ENCODE data around the gene GABRB3. TPM values are rescaled to one million over a fixed set of nuclear protein-coding genes. Genes with fewer than 3 reads are reported as not detected.

GABRB3 gene
- total and polyA plus RNA-seq, 2 experiments from 2014 or later: 1.8 TPM

DNA sequence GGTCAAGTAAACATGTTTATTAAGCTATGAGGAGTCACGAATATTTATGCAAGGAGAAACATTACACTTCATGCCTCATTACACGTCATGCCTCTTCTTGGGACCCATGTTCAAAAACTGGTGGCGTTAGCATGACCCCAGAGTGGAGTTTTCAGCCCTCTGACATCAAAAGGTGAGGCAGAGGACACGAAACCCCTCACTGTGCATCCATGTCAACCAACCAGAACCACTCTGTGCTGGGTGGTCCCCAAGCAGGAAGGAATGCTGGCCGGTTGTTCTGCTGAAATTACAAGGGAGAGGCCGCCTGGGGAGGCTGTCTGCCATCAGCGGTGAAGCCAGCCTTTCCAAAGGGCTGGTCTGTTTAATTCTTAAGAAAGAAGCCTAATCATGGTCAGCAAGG lies 83.4 kb downstream of the GABRB3 start:
- no peaks in the 10 kb centered on the region for H3K4me1 ChIP-seq (ENCODE audit: insufficient read depth)
- TF ChIP-seq, protein P1, sequence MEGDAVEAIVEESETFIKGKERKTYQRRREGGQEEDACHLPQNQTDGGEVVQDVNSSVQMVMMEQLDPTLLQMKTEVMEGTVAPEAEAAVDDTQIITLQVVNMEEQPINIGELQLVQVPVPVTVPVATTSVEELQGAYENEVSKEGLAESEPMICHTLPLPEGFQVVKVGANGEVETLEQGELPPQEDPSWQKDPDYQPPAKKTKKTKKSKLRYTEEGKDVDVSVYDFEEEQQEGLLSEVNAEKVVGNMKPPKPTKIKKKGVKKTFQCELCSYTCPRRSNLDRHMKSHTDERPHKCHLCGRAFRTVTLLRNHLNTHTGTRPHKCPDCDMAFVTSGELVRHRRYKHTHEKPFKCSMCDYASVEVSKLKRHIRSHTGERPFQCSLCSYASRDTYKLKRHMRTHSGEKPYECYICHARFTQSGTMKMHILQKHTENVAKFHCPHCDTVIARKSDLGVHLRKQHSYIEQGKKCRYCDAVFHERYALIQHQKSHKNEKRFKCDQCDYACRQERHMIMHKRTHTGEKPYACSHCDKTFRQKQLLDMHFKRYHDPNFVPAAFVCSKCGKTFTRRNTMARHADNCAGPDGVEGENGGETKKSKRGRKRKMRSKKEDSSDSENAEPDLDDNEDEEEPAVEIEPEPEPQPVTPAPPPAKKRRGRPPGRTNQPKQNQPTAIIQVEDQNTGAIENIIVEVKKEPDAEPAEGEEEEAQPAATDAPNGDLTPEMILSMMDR (IDR thresholded peaks at IDR 0.05; ENCODE audit: poor library complexity): no peak
- TF ChIP-seq EZH2phosphoT487 (IDR thresholded peaks at IDR 0.05; ENCODE audit: low read depth, severe bottlenecking, unreplicated experiment) (no peak), EZH2 (IDR thresholded peaks at IDR 0.05; ENCODE audit: borderline replicate concordance) (no peak)
- WGBS (ENCODE audit: low lambda C conversion rate, missing lambda C conversion rate): 80% methylated on average over 7 of the region's 7 CpGs
- no peaks in the 10 kb centered on the region for H3K9me2 ChIP-seq (replicated peaks; ENCODE audit: insufficient read depth)
- H3K27me3 ChIP-seq: no peaks in the 10 kb centered on the region
- no peaks in the 10 kb centered on the region for H3K9me3 ChIP-seq (ENCODE audit: low read depth)
- no peaks in the 10 kb centered on the region for H4K20me1 ChIP-seq (ENCODE audit: insufficient read depth, poor library complexity, severe bottlenecking)
- H3K79me2 ChIP-seq: no peaks in the 10 kb centered on the region
- H3K27ac ChIP-seq: no peak overlapping the region
- no peak overlapping the region for H2AFZ ChIP-seq
- no peak overlapping the region for H3K4me3 ChIP-seq
- DNase-seq (ENCODE audit: low spot score): no peak
- H3K36me3 ChIP-seq (replicated peaks; ENCODE audit: insufficient read depth, low read depth): no peaks in the 10 kb centered on the region
- H3K4me2 ChIP-seq: no peak overlapping the region

DNA sequence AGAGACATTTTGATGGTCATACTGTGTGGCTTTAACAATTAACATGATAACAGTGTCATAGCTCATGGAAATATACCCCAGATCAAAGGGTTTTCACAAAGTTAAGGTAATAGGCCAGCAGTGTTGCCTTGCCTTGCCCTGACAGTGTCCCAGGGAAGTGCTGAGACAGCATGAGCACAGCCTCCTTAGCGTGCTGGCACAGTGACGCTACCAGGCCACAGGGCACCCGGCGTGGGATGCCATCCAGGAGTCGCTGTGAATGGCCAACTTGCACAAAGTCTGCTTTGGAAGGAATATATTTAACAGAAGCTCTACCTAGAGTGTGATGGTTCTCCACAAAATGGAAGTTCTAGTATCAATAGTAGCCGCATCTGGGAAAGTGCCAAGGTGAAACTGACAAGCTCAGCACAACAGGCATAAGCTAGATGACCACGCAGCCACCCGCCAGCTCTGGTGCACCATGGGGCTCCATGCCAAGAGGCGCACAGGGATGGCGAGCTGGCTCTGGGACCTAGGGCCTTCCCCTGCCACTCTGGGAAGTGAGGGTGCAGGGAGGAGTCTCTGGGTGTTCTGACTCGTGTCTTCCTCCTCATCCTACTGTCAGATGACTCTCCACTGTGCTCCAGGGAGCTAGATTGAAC lies 86.2 kb downstream of the GABRB3 start:
- H3K79me2 ChIP-seq: no peaks in the 10 kb centered on the region
- no peaks in the 10 kb centered on the region for H4K20me1 ChIP-seq (ENCODE audit: insufficient read depth, poor library complexity, severe bottlenecking)
- no peaks in the 10 kb centered on the region for H3K27me3 ChIP-seq
- H3K4me1 ChIP-seq (ENCODE audit: insufficient read depth): no peaks in the 10 kb centered on the region
- no peaks in the 10 kb centered on the region for H3K9me3 ChIP-seq (ENCODE audit: low read depth)
- no peak for DNase-seq (ENCODE audit: low spot score)
- H3K4me2 ChIP-seq: no peak overlapping the region
- no peaks in the 10 kb centered on the region for H3K9me2 ChIP-seq (replicated peaks; ENCODE audit: insufficient read depth)
- TF ChIP-seq EZH2phosphoT487 (IDR thresholded peaks at IDR 0.05; ENCODE audit: low read depth, severe bottlenecking, unreplicated experiment) (no peak), EZH2 (IDR thresholded peaks at IDR 0.05; ENCODE audit: borderline replicate concordance) (no peak)
- TF ChIP-seq, protein P1 (IDR thresholded peaks at IDR 0.05; ENCODE audit: poor library complexity): no peak
- no peaks in the 10 kb centered on the region for H3K36me3 ChIP-seq (replicated peaks; ENCODE audit: insufficient read depth, low read depth)
- H3K4me3 ChIP-seq: no peak overlapping the region
- 90% methylated on average over 11 of the region's 11 CpGs for WGBS (ENCODE audit: low lambda C conversion rate, missing lambda C conversion rate)
- H2AFZ ChIP-seq: no peak overlapping the region
- no peak overlapping the region for H3K27ac ChIP-seq

DNA sequence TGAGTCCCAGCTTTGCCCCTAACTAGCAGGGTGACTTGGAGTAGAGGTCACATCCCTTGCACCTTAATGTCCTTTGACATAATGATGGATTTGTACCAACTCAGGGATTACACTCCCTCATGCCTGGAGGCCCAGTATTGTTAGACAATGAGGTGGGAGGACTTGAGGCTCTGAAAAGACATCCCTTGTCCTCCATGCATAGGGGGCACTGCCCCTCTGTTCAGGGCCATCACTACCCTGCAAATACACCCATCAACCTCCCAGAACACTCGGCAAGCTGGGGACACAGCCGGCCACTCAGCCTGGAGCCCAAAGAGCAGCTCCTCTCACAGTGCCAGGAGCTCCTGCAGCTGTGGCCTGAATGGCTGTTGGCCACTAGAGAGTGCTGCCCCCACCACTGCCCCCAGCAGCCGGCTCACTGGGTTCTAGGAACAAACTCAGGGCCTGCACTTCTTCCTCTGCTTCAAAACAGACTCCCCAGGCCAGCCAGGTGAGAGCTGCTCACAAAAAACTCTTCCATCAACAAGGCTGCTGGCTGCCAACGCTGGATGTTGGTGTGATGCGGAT lies 90.2 kb downstream of the GABRB3 start:
- 63% methylated on average over 5 of the region's 5 CpGs for WGBS (ENCODE audit: low lambda C conversion rate, missing lambda C conversion rate)
- H3K36me3 ChIP-seq (replicated peaks; ENCODE audit: insufficient read depth, low read depth): no peaks in the 10 kb centered on the region
- no peak overlapping the region for H3K27ac ChIP-seq
- no peak overlapping the region for H3K4me3 ChIP-seq
- no peak for DNase-seq (ENCODE audit: low spot score)
- H3K9me2 ChIP-seq (replicated peaks; ENCODE audit: insufficient read depth): no peaks in the 10 kb centered on the region
- H3K9me3 ChIP-seq (ENCODE audit: low read depth): no peaks in the 10 kb centered on the region
- H4K20me1 ChIP-seq (ENCODE audit: insufficient read depth, poor library complexity, severe bottlenecking): no peaks in the 10 kb centered on the region
- no peak overlapping the region for H2AFZ ChIP-seq
- no peaks in the 10 kb centered on the region for H3K4me1 ChIP-seq (ENCODE audit: insufficient read depth)
- TF ChIP-seq EZH2 (IDR thresholded peaks at IDR 0.05; ENCODE audit: borderline replicate concordance): no peak
- TF ChIP-seq EZH2phosphoT487 (IDR thresholded peaks at IDR 0.05; ENCODE audit: low read depth, severe bottlenecking, unreplicated experiment): no peak
- TF ChIP-seq, protein P1 (IDR thresholded peaks at IDR 0.05; ENCODE audit: poor library complexity): no peak
- no peak overlapping the region for H3K4me2 ChIP-seq
- H3K27me3 ChIP-seq: no peaks in the 10 kb centered on the region
- H3K79me2 ChIP-seq: no peaks in the 10 kb centered on the region
